Urinary bladder (tissue), 4 donors: ENCODE measurements around the gene DACT1. TPM values are rescaled to one million over a fixed set of nuclear protein-coding genes. Genes with fewer than 3 reads are reported as not detected.

Source experiments
- DNase-seq: peaks from one replicate; pipeline ENCODE4 v3.0.0-alpha.2; 2015; ENCODE audit errors: extremely low spot score
- H3K27ac ChIP-seq: one replicate; pipeline ENCODE4 v1.5.1; 2013; ENCODE audit warnings: low read depth, mild to moderate bottlenecking, moderate library complexity
- H3K36me3 ChIP-seq: one replicate; pipeline ENCODE4 v1.6.1; 2013; ENCODE audit warnings: mild to moderate bottlenecking, moderate library complexity; ENCODE audit not compliant: insufficient read depth
- H3K4me1 ChIP-seq: one replicate; pipeline ENCODE4 v1.6.1; 2013; ENCODE audit warnings: mild to moderate bottlenecking, moderate library complexity; ENCODE audit not compliant: insufficient read depth
- H3K4me3 ChIP-seq: one replicate; pipeline ENCODE4 v1.5.1; 2013; ENCODE audit warnings: low read depth, low read length
- WGBS: extraction: QIAGEN DNeasy Blood & Tissue Kit; methylation state at CpG from one replicate; pipeline ENCODE4 v1.1.7; 2013; 5-methylcytosine and 5-hydroxymethylcytosine counted together
- polyA plus RNA-seq: library from polyadenylated mRNA; stranded (reverse); fragments of 200-250 nt; gene quantifications from one replicate; pipeline ENCODE4 v1.2.3, GENCODE V29; 2013
- total RNA-seq: library from RNA; depleted of rRNA; stranded (reverse); fragments of >200 nt; gene quantifications from one replicate; pipeline ENCODE4 v1.2.3, GENCODE V29; 2014
- donor health status: healthy with polysubstance abuse.
- donor health status: healthy.

DACT1 gene
- total and polyA plus RNA-seq, 2 donors: 12.4 to 83.9 TPM

- DNase-seq: no peak
- Histone ChIP-seq H3K4me1 (no peaks in the 10 kb centered on the region), H3K36me3 (no peaks in the 10 kb centered on the region), H3K4me3 (no peak overlapping the region), H3K27ac (no peak overlapping the region)
- WGBS: 89% methylated on average over 3 of the region's 3 CpGs
These were observed 28.2 kb downstream of the DACT1 start for GRCh38 chr14:58665773-58666500.

- no peak overlapping the region for H3K4me3 ChIP-seq
- no peak for DNase-seq
- no peak overlapping the region for H3K27ac ChIP-seq
- H3K4me1 ChIP-seq: no peaks in the 10 kb centered on the region
- H3K36me3 ChIP-seq: no peaks in the 10 kb centered on the region
These were observed 29.0 kb downstream of the DACT1 start for GRCh38 chr14:58666737-58667136.

- WGBS: 90% methylated on average over 5 of the region's 5 CpGs
- Histone ChIP-seq H3K4me3 (no peak overlapping the region), H3K27ac (no peak overlapping the region), H3K4me1 (no peaks in the 10 kb centered on the region), H3K36me3 (no peaks in the 10 kb centered on the region)
- no peak for DNase-seq
These were observed 30.1 kb downstream of the DACT1 start for GRCh38 chr14:58667900-58668299.

GRCh38 chr14:58668848-58669480 is 31.2 kb downstream of the DACT1 start:
- H3K36me3 ChIP-seq: no peaks in the 10 kb centered on the region
- DNase-seq: no peak
- 79% methylated on average over 5 of the region's 5 CpGs for WGBS
- no peak overlapping the region for H3K27ac ChIP-seq
- H3K4me1 ChIP-seq: no peaks in the 10 kb centered on the region
- H3K4me3 ChIP-seq: no peak overlapping the region

- no peak for DNase-seq
- H3K4me1 ChIP-seq: no peaks in the 10 kb centered on the region
- 87% methylated on average over 7 of the region's 7 CpGs for WGBS
- no peaks in the 10 kb centered on the region for H3K36me3 ChIP-seq
- H3K4me3 ChIP-seq: no peak overlapping the region
- no peak overlapping the region for H3K27ac ChIP-seq
These were observed 31.9 kb downstream of the DACT1 start for GRCh38 chr14:58669556-58670200.

GRCh38 chr14:58671024-58671423 is 33.3 kb downstream of the DACT1 start:
- H3K36me3 ChIP-seq: no peaks in the 10 kb centered on the region
- no peak for DNase-seq
- H3K4me3 ChIP-seq: no peak overlapping the region
- 65% methylated on average over 1 of the region's 1 CpG for WGBS
- H3K4me1 ChIP-seq: no peaks in the 10 kb centered on the region
- no peak overlapping the region for H3K27ac ChIP-seq

GRCh38 chr14:58671436-58671835 is 33.7 kb downstream of the DACT1 start:
- Histone ChIP-seq H3K4me1 (no peaks in the 10 kb centered on the region), H3K4me3 (no peak overlapping the region), H3K27ac (no peak overlapping the region), H3K36me3 (no peaks in the 10 kb centered on the region)
- DNase-seq: no peak
- WGBS: 71% methylated on average over 4 of the region's 4 CpGs

- 91% methylated on average over 2 of the region's 2 CpGs for WGBS
- DNase-seq: no peak
- H3K36me3 ChIP-seq: no peaks in the 10 kb centered on the region
These were observed 36.0 kb downstream of the DACT1 start for GRCh38 chr14:58673722-58674121.

GRCh38 chr14:58677001-58677400 is 39.2 kb downstream of the DACT1 start:
- Histone ChIP-seq H3K27ac (no peak overlapping the region), H3K4me3 (no peak overlapping the region), H3K4me1 (no peaks in the 10 kb centered on the region), H3K36me3 (no peaks in the 10 kb centered on the region)
- WGBS: 70% methylated on average over 5 of the region's 5 CpGs
- DNase-seq: no peak

More at GRCh38 chr14:58673722-58674121, 36.0 kb downstream of the DACT1 start:
- Histone ChIP-seq H3K4me3 (no peak overlapping the region), H3K4me1 (no peaks in the 10 kb centered on the region), H3K27ac (no peak overlapping the region)

- WGBS: 82% methylated on average over 4 of the region's 4 CpGs
- Histone ChIP-seq H3K36me3 (no peaks in the 10 kb centered on the region), H3K4me3 (no peak overlapping the region), H3K4me1 (no peaks in the 10 kb centered on the region), H3K27ac (no peak overlapping the region)
- no peak for DNase-seq
These were observed 39.8 kb downstream of the DACT1 start for GRCh38 chr14:58677517-58677916.

- H3K36me3 ChIP-seq: no peaks in the 10 kb centered on the region
- no peak for DNase-seq
- H3K4me3 ChIP-seq: no peak overlapping the region
- WGBS: 86% methylated on average over 1 of the region's 1 CpG
- H3K4me1 ChIP-seq: no peaks in the 10 kb centered on the region
- no peak overlapping the region for H3K27ac ChIP-seq
These were observed 40.2 kb downstream of the DACT1 start for GRCh38 chr14:58677996-58678395.

GRCh38 chr14:58680698-58681097 is 42.9 kb downstream of the DACT1 start:
- Histone ChIP-seq H3K36me3 (no peaks in the 10 kb centered on the region), H3K4me1 (no peaks in the 10 kb centered on the region), H3K4me3 (no peak overlapping the region), H3K27ac (no peak overlapping the region)
- DNase-seq: no peak
- 91% methylated on average over 4 of the region's 4 CpGs for WGBS

- Histone ChIP-seq H3K4me3 (no peak overlapping the region), H3K27ac (no peak overlapping the region), H3K4me1 (no peaks in the 10 kb centered on the region), H3K36me3 (no peaks in the 10 kb centered on the region)
- WGBS: 94% methylated on average over 27 of the region's 27 CpGs
- no peak for DNase-seq
These were observed 49.6 kb downstream of the DACT1 start for GRCh38 chr14:58687232-58687795.
